PFSK-1 (cell line): ENCODE results near the gene RALGAPB.

ENCODE experiments used
- FOXP2 ChIP-seq: optimal IDR thresholded peaks from 2 replicates; pipeline ENCODE3; 2011; ENCODE audit warnings: borderline replicate concordance, control low read depth, inconsistent platforms; ENCODE audit not compliant: insufficient read depth; ENCODE audit errors: extremely low read length, extremely low read depth
- POLR2AphosphoS5 ChIP-seq: IDR thresholded peaks from 2 replicates; pipeline ENCODE4 v1.6.1; 2012; ENCODE audit warnings: low read depth, mild to moderate bottlenecking, control low read depth, low read length, moderate library complexity
- SIN3A ChIP-seq: IDR thresholded peaks from 2 replicates; pipeline ENCODE4 v1.6.1; 2012; ENCODE audit warnings: mild to moderate bottlenecking, low read length, moderate library complexity, borderline replicate concordance; ENCODE audit not compliant: insufficient read depth
- TAF1 ChIP-seq: IDR thresholded peaks from 2 replicates; pipeline ENCODE4 v1.6.1; 2012; ENCODE audit warnings: low read length, control low read depth, borderline replicate concordance; ENCODE audit not compliant: insufficient read depth
- TF ChIP-seq, protein P1 (sequence below), 2 experiments: IDR thresholded peaks; 2 replicates each; pipeline versions ENCODE4 v1.6.1 to v1.8.0; 2011 to 2012; ENCODE audit warnings: low read depth in 2 of 2, low read length in 2 of 2, control low read depth in 1 of 2, inconsistent platforms in 1 of 2, mild to moderate bottlenecking in 1 of 2, moderate library complexity in 1 of 2; ENCODE audit not compliant: insufficient read depth in 1 of 2

RALGAPB gene

GRCh38 chr20:38581013-38581412 lies 108.4 kb downstream of the RALGAPB start, which contains the start of gene ADIG:
ADIG (plus strand) TSS chr20:38581197; CDS start chr20:38581251, 54 bp downstream.
- no peak for TF ChIP-seq POLR2AphosphoS5
- no peak for TF ChIP-seq TAF1

DNA sequence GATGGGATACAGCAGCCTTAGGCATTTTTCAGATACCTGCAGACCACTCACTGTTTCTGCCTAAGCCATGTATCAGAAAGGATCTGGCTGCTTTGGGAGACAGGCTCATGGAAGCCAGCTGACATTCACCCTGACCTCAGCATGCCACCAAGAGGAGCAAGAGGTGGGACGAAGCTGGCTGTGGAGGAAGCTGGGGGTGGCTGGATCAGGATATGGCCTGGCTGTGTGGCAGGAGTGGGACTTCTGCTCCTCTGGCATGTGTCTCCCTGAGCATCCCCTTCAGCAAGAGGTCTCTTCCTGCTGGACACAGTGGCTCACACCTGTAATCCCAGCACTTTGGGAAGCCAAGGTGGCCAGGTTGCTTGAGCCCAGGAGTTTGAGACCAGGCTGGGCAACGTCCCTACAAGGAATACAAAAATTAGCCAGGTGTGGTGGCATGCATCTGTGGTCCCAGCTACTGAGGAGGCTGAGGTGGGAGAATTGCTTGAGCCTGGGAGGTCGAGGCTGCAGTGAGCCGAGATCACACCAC lies 109.3 kb downstream of the RALGAPB start:
- TF ChIP-seq, protein P1, sequence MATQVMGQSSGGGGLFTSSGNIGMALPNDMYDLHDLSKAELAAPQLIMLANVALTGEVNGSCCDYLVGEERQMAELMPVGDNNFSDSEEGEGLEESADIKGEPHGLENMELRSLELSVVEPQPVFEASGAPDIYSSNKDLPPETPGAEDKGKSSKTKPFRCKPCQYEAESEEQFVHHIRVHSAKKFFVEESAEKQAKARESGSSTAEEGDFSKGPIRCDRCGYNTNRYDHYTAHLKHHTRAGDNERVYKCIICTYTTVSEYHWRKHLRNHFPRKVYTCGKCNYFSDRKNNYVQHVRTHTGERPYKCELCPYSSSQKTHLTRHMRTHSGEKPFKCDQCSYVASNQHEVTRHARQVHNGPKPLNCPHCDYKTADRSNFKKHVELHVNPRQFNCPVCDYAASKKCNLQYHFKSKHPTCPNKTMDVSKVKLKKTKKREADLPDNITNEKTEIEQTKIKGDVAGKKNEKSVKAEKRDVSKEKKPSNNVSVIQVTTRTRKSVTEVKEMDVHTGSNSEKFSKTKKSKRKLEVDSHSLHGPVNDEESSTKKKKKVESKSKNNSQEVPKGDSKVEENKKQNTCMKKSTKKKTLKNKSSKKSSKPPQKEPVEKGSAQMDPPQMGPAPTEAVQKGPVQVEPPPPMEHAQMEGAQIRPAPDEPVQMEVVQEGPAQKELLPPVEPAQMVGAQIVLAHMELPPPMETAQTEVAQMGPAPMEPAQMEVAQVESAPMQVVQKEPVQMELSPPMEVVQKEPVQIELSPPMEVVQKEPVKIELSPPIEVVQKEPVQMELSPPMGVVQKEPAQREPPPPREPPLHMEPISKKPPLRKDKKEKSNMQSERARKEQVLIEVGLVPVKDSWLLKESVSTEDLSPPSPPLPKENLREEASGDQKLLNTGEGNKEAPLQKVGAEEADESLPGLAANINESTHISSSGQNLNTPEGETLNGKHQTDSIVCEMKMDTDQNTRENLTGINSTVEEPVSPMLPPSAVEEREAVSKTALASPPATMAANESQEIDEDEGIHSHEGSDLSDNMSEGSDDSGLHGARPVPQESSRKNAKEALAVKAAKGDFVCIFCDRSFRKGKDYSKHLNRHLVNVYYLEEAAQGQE (IDR thresholded peaks at IDR 0.05; ENCODE audit: insufficient read depth in 1 of 2, low read depth in 2 of 2, low read length in 2 of 2): no peak

DNA sequence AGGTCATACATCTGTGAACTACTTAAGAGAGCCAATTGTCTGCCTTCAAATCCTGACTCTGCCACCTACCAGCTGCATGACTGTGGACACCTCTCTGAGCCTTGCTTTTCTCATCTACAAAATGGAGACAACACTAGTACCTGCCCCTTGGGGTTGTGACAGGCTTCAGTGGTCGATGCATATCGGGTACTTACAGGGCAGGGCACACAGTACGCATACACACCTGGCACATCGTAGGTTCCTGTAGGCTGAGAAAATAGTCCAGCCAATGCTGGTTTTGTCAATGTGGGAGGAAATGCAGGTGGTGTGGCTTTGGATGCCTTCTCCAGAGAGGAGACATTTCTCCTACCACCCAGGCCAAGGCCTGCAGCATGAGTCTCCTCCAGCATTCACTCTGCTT lies 110.7 kb downstream of the RALGAPB start:
- TF ChIP-seq SIN3A: no peak
- no peak for TF ChIP-seq TAF1
- TF ChIP-seq, protein P1 (IDR thresholded peaks at IDR 0.05; ENCODE audit: insufficient read depth in 1 of 2, low read depth in 2 of 2, low read length in 2 of 2): no peak
- TF ChIP-seq FOXP2: no peak
- no peak for TF ChIP-seq POLR2AphosphoS5

DNA sequence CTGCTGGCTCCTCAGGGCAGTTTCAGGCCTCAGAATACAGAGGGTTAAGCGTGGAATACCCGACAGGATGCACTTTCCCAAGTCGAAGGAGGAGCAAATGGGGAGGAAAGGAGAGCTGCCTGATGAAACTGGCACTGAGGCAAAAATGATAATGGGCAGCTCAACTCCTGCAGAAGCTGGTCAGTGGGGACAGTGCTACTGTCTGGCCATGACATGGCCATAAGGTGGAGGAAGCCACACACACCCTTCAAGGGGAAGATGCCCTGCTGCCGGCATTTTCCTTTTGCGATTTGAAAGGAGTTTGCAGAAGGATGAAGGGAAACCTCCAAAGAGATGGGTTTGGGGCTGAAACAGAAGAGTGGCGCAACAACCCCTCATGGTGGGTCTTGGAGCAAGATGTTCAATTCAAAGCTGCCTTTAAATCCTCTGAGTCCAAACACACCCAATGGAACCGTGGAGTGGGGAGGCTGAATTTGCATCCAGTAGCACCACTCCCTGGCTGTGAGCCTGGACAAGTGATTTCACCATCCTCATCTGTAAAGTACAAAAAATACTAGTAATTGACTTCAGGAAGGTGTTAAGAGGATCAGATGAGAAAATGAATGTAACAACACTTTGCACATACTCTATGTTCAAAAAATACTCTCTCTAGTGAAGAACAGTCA lies 111.6 kb downstream of the RALGAPB start:
- TF ChIP-seq TAF1: no peak
- TF ChIP-seq, protein P1 (IDR thresholded peaks at IDR 0.05; ENCODE audit: insufficient read depth in 1 of 2, low read depth in 2 of 2, low read length in 2 of 2): no peak
- no peak for TF ChIP-seq POLR2AphosphoS5
- TF ChIP-seq FOXP2: no peak
- TF ChIP-seq SIN3A: no peak

GRCh38 chr20:38585404-38586180 lies 112.9 kb downstream of the RALGAPB start:
- TF ChIP-seq FOXP2 (no peak), TAF1 (no peak), SIN3A (no peak), POLR2AphosphoS5 (no peak)
- TF ChIP-seq, protein P1 (IDR thresholded peaks at IDR 0.05; ENCODE audit: insufficient read depth in 1 of 2, low read depth in 2 of 2, low read length in 2 of 2): no peak
